Thymus (tissue), 11 donors: Measurements from ENCODE around the gene FBXO34. TPM values are rescaled to one million over a fixed set of nuclear protein-coding genes. Genes with fewer than 3 reads are reported as not detected.
"Not testable (repeated sequence)": the region's sequence is repeated elsewhere in the genome, so short reads cannot be mapped to it uniquely, and the experiment has no call there.

Experiments
- DNase-seq, 9 donors: peaks; one replicate each; pipeline ENCODE4 v3.0.0-alpha.2; 2013; ENCODE audit warnings: low spot score in 9 of 9, low read depth in 6 of 9, missing footprints in 1 of 9
- H3K27ac ChIP-seq, 2 donors: one replicate each; pipeline ENCODE4 v1.5.1; 2013; ENCODE audit warnings: control low read depth in 1 of 2, low read depth in 1 of 2, low read length in 1 of 2, mild to moderate bottlenecking in 1 of 2, moderate library complexity in 1 of 2
- H3K27me3 ChIP-seq, 2 donors: one replicate each; pipeline ENCODE4 v1.5.1; 2013; ENCODE audit warnings: low read length in 1 of 2; ENCODE audit not compliant: control insufficient read depth in 2 of 2, insufficient read depth in 1 of 2
- H3K36me3 ChIP-seq, 2 donors: one replicate each; pipeline ENCODE4 v1.5.1; 2013; ENCODE audit warnings: low read length in 1 of 2, mild to moderate bottlenecking in 1 of 2, moderate library complexity in 1 of 2; ENCODE audit not compliant: control insufficient read depth in 2 of 2, insufficient read depth in 2 of 2
- H3K4me1 ChIP-seq, 2 donors: one replicate each; pipeline ENCODE4 v1.5.1; 2013; ENCODE audit warnings: low read length in 2 of 2; ENCODE audit not compliant: control insufficient read depth in 2 of 2, insufficient read depth in 2 of 2
- H3K4me3 ChIP-seq, 2 donors: one replicate each; pipeline ENCODE4 v1.5.1; 2013; ENCODE audit warnings: low read length in 2 of 2, control low read depth in 1 of 2, mild to moderate bottlenecking in 1 of 2
- H3K9me3 ChIP-seq, 2 donors: one replicate each; pipeline ENCODE4 v1.5.1; 2013; ENCODE audit warnings: low read length in 1 of 2, mild to moderate bottlenecking in 1 of 2; ENCODE audit not compliant: control insufficient read depth in 2 of 2, insufficient read depth in 1 of 2
- WGBS: extraction: QIAGEN DNeasy Blood & Tissue Kit; methylation state at CpG from one replicate; pipeline ENCODE4 v1.1.7; 2013; 5-methylcytosine and 5-hydroxymethylcytosine counted together
- polyA plus RNA-seq: library from polyadenylated mRNA; stranded (reverse); fragments of 200-250 nt; gene quantifications from one replicate; pipeline ENCODE4 v1.2.3, GENCODE V29; 2013
- total RNA-seq: library from RNA; stranded (reverse); fragments of 120-200 nt; gene quantifications from one replicate; pipeline ENCODE4 v1.2.4, GENCODE V29; 2013
- donor health status: healthy.

FBXO34 gene
- total and polyA plus RNA-seq, 2 donors: 15.8 to 23.3 TPM

GRCh38 chr14:55372825-55373224 is 101.6 kb downstream of the FBXO34 start:
- Histone ChIP-seq H3K4me1 (peaks cover 3 to 5% of the 10 kb centered on the region in 2 donors), H3K4me3 (no peak overlapping the region), H3K9me3 (no peaks in the 10 kb centered on the region), H3K36me3 (peaks cover 20 to 23% of the 10 kb centered on the region in 2 donors), H3K27ac (peak overlapping the region in 1 of 2 donors; percentile 30), H3K27me3 (no peaks in the 10 kb centered on the region)
- DNase-seq: no peak
- 98% methylated on average over 7 of the region's 7 CpGs for WGBS

DNA sequence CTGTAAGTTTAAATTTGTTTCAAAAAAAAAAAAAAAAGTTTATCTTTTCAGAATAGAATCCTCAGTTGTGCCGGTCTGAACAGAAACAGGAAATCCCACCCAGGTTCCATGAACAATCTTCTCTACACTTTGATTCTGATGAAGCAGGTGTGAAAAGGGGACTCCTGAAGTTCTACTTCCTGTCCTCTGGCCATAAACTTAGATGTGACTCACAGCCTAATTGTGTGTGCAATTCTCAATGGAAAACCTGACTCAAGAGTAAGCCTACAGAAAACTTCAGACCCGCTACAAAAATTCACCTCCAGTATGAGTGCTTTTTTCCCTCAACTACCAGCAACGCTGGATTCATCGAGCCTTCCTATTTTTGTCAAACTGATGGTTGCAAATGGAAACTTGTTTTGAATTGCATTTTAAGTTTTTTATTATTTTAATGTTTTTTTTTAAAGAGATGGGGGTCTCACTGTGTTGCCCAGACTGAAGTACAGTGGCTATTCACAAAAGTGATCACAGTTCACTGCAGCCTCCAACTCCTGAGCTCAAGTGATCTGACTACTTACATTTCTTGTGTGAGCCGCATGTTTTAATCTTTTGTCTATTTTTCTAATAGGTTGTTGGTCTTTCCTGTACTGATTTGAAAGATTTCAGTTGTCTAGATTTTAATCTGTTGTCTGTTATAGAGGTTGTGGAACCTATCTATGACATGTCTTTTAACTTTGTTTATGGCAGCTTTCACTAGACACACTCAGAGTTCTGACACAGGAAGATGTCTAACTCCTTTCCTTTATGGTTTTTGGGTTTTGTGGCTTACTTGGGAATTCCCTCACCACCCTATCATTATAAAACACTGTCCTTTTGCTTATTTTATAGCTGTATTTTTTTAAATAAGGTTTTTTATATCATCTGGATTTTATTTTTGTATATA is 102.8 kb downstream of the FBXO34 start:
- peaks cover 3 to 5% of the 10 kb centered on the region in 2 donors for H3K4me1 ChIP-seq
- H3K27me3 ChIP-seq: no peaks in the 10 kb centered on the region
- no peaks in the 10 kb centered on the region for H3K9me3 ChIP-seq
- DNase-seq: peak in 3 of 9 donors; percentile 8 to 45 (median 16)
- peak overlapping the region in 1 of 2 donors; percentile 5 for H3K27ac ChIP-seq
- 79% methylated on average over 5 of the region's 5 CpGs for WGBS
- peaks cover 20 to 21% of the 10 kb centered on the region in 2 donors for H3K36me3 ChIP-seq
- no peak overlapping the region for H3K4me3 ChIP-seq

GRCh38 chr14:55374771-55375170 is 103.5 kb downstream of the FBXO34 start:
- H3K27ac ChIP-seq: no peak overlapping the region
- H3K36me3 ChIP-seq: peaks cover 14 to 18% of the 10 kb centered on the region in 2 donors
- H3K27me3 ChIP-seq: no peaks in the 10 kb centered on the region
- 96% methylated on average over 4 of the region's 4 CpGs for WGBS
- no peak for DNase-seq
- no peak overlapping the region for H3K4me3 ChIP-seq
- no peaks in the 10 kb centered on the region for H3K9me3 ChIP-seq
- H3K4me1 ChIP-seq: peaks cover 3 to 5% of the 10 kb centered on the region in 2 donors

- H3K36me3 ChIP-seq: peaks cover 16 to 33% of the 10 kb centered on the region in 2 donors
- H3K9me3 ChIP-seq: no peaks in the 10 kb centered on the region
- H3K27me3 ChIP-seq: no peaks in the 10 kb centered on the region
- no peak for DNase-seq
- H3K4me1 ChIP-seq: peaks cover 3 to 5% of the 10 kb centered on the region in 2 donors
- no peak overlapping the region for H3K4me3 ChIP-seq
- no peak overlapping the region for H3K27ac ChIP-seq
- WGBS: 98% methylated on average over 5 of the region's 5 CpGs
These were observed 106.0 kb downstream of the FBXO34 start for GRCh38 chr14:55377236-55377635.

GRCh38 chr14:55381040-55381439 is 109.8 kb downstream of the FBXO34 start:
- Histone ChIP-seq H3K9me3 (no peaks in the 10 kb centered on the region), H3K4me3 (no peak overlapping the region), H3K27ac (no peak overlapping the region), H3K4me1 (no peaks in the 10 kb centered on the region), H3K27me3 (no peaks in the 10 kb centered on the region), H3K36me3 (peaks cover 19 to 46% of the 10 kb centered on the region in 2 donors)
- 98% methylated on average over 5 of the region's 5 CpGs for WGBS
- DNase-seq: no peak

- Histone ChIP-seq H3K4me3 (no peak overlapping the region), H3K9me3 (no peaks in the 10 kb centered on the region), H3K27ac (no peak overlapping the region), H3K27me3 (no peaks in the 10 kb centered on the region), H3K4me1 (no peaks in the 10 kb centered on the region), H3K36me3 (peaks cover 19 to 44% of the 10 kb centered on the region in 2 donors)
- DNase-seq: no peak
- WGBS: 99% methylated on average over 2 of the region's 2 CpGs
These were observed 110.3 kb downstream of the FBXO34 start for GRCh38 chr14:55381561-55381960.

DNA sequence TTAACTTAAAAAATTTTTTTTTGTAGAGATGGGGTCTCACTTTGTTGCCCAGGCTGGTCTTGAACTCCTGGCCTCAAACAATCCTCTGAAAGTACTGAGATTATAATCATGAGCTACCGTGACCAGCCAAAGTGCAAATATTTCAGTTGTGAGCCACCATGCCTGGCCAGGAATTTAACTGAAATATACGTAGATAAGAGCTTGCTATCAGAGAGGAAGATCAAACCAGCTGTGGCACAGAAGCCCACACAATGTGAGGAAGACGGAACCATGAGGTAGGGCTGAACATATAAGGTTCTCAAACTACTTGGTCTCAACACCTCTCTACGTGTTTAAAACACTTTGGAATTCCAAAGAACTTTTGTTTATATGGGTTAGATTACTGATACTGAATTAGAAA is 111.3 kb downstream of the FBXO34 start:
- peaks cover 14 to 42% of the 10 kb centered on the region in 2 donors for H3K36me3 ChIP-seq
- H3K27me3 ChIP-seq: no peaks in the 10 kb centered on the region
- no peak overlapping the region for H3K27ac ChIP-seq
- no peak for DNase-seq
- 92% methylated on average over 4 of the region's 4 CpGs for WGBS
- H3K4me1 ChIP-seq: no peaks in the 10 kb centered on the region
- H3K4me3 ChIP-seq: no peak overlapping the region
- H3K9me3 ChIP-seq: no peaks in the 10 kb centered on the region

GRCh38 chr14:55383056-55383466 is 111.8 kb downstream of the FBXO34 start:
- not testable (repeated sequence) for H3K27ac ChIP-seq, H3K9me3 ChIP-seq, H3K27me3 ChIP-seq, H3K4me1 ChIP-seq, DNase-seq, H3K4me3 ChIP-seq
- 95% methylated on average over 10 of the region's 10 CpGs for WGBS
- peaks cover 14 to 44% of the 10 kb centered on the region in 2 donors for H3K36me3 ChIP-seq

DNA sequence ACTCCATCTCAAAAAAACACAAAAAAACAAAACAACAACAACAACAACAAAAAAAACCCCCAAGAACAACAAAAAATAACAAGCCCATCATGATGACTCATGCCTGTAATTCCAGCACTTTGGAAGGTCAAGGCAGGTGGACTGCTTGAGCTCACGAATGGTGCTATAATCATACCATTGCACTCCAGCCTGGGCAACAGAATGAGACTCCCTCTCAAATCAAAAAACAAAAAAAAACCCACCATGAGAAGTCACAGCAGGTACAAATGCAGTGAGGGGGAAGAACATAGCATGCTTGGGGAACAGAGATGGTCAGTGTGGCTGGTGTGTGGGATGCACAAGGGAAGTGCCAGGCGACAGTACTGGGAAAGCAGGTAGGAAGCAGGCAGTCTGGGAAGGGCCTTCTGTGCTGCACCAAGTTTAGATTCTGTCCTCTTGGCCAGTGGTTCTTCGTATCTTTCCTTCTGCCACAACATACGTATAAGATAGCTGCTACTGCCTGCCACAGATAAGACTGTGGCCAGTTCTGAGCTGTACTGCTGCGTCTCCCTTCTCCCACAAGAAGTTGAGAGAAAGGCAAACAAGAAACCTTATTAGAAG is 112.4 kb downstream of the FBXO34 start:
- no peak overlapping the region for H3K27ac ChIP-seq
- no peak overlapping the region for H3K4me3 ChIP-seq
- no peaks in the 10 kb centered on the region for H3K9me3 ChIP-seq
- H3K27me3 ChIP-seq: no peaks in the 10 kb centered on the region
- H3K4me1 ChIP-seq: no peaks in the 10 kb centered on the region
- peaks cover 11 to 47% of the 10 kb centered on the region in 2 donors for H3K36me3 ChIP-seq
- DNase-seq: no peak
- 98% methylated on average over 5 of the region's 5 CpGs for WGBS
